Measurements from ENCODE around the gene HYAL3.
"Not testable (repeated sequence)": the region's sequence is repeated elsewhere in the genome, so short reads cannot be mapped to it uniquely, and the experiment has no call there.

The HYAL3 gene

GRCh38 chr3:50258029-50258680 lies 41.0 kb downstream of the HYAL3 start:
- no peak for DNase-seq (ENCODE audit: low read depth)

- DNase-seq (ENCODE audit: low read depth) = no peak
Measured at GRCh38 chr3:50256978-50257890, 42.0 kb downstream of the HYAL3 start.

GRCh38 chr3:50255251-50255615 lies 44.0 kb downstream of the HYAL3 start:
- no peak for DNase-seq (ENCODE audit: low read depth)

GRCh38 chr3:50254577-50255250 lies 44.5 kb downstream of the HYAL3 start:
- no peak for DNase-seq (ENCODE audit: low read depth)

GRCh38 chr3:50251220-50251619 lies 48.0 kb downstream of the HYAL3 start:
- DNase-seq (ENCODE audit: low read depth) = no peak

- DNase-seq (ENCODE audit: low read depth) = no peak
Measured at GRCh38 chr3:50250514-50250913, 48.7 kb downstream of the HYAL3 start.

GRCh38 chr3:50249457-50249856 lies 49.7 kb downstream of the HYAL3 start:
- no peak for DNase-seq (ENCODE audit: low read depth)

GRCh38 chr3:50248387-50248786 lies 50.8 kb downstream of the HYAL3 start:
- DNase-seq (ENCODE audit: low read depth) = no peak

- peak; percentile 88 for DNase-seq (ENCODE audit: low read depth)
Measured at GRCh38 chr3:50246517-50246954, 52.7 kb downstream of the HYAL3 start.

GRCh38 chr3:50245831-50246516 lies 53.2 kb downstream of the HYAL3 start:
- DNase-seq (ENCODE audit: low read depth) = no peak

GRCh38 chr3:50245251-50245745 lies 53.9 kb downstream of the HYAL3 start:
- no peak for DNase-seq (ENCODE audit: low read depth)

- not testable (repeated sequence) for DNase-seq (ENCODE audit: low read depth)
Measured at GRCh38 chr3:50244813-50245212, 54.4 kb downstream of the HYAL3 start.

GRCh38 chr3:50243543-50243895 lies 55.7 kb downstream of the HYAL3 start:
- no peak for DNase-seq (ENCODE audit: low read depth)

GRCh38 chr3:50242851-50243542 lies 56.2 kb downstream of the HYAL3 start:
- no peak for DNase-seq (ENCODE audit: low read depth)
